ENCODE results near the gene SLC25A47. TPM values are rescaled to one million over a fixed set of nuclear protein-coding genes. Genes with fewer than 3 reads are reported as not detected.

SLC25A47 gene
- polyA plus RNA-seq, 3 donors: not detected

DNA sequence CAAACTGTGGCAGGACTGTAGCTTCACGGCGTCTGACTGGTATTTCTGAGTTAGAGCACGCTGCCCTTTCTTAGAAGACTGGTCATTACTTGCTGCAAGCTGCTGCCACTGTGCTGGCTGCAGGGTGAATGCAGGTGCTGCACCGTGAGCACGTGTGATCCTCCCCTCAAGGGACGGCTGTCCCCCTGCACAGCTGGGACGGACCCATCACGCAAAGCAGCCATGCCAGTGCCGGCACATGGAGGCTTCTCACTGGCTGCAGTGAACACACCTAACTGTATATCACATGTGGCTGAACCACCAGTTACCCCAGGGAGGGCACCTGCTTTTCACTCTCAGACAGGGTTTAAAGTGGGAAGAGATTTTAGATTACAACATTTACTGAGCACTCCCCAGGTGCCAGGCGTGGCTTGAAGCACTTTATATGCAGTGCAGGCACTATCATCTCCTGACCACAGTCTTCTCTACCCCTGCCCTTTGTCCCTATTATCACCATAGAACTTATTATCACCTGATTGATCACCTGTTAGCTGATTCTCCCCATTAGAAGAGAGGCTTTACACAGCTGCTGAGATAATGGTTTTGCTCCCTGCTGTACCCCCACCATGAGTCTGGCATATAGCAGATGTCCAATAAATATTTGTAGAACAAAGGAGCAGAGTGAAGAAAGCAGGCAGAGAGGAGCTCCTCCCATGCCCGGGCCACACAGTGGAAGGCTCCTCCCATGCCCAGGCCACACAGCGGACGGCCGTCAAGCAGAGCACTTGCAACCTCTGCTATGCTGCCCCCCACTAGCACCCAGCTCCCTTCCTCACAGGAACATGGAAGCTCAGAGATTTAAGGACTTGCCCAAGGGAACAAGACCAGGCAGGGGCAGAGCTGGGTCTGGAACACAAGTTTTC, 25.9 kb downstream of the SLC25A47 start:
- H3K27ac ChIP-seq (ENCODE audit: low read depth in 1 of 2, low read length in 2 of 2): no peak overlapping the region
- DNase-seq: no peak
- Mint-ChIP-seq H3K36me3 (peaks cover 78 to 89% of the 10 kb centered on the region in 2 donors), H3K27ac (peak overlapping the region in 3 of 7 donors; percentile 14 to 95 (median 57)), H3K9me3 (peaks cover 0 to 4% (median 0%) of the 10 kb centered on the region in 7 donors), H3K27me3 (ENCODE audit: low read depth in 3 of 3) (no peaks in the 10 kb centered on the region), H3K4me1 (peaks cover 18% of the 10 kb centered on the region), H3K4me3 (no peak overlapping the region)
- H3K79me2 ChIP-seq (ENCODE audit: insufficient read depth, low read length): no peaks in the 10 kb centered on the region
- TF ChIP-seq, protein P1, sequence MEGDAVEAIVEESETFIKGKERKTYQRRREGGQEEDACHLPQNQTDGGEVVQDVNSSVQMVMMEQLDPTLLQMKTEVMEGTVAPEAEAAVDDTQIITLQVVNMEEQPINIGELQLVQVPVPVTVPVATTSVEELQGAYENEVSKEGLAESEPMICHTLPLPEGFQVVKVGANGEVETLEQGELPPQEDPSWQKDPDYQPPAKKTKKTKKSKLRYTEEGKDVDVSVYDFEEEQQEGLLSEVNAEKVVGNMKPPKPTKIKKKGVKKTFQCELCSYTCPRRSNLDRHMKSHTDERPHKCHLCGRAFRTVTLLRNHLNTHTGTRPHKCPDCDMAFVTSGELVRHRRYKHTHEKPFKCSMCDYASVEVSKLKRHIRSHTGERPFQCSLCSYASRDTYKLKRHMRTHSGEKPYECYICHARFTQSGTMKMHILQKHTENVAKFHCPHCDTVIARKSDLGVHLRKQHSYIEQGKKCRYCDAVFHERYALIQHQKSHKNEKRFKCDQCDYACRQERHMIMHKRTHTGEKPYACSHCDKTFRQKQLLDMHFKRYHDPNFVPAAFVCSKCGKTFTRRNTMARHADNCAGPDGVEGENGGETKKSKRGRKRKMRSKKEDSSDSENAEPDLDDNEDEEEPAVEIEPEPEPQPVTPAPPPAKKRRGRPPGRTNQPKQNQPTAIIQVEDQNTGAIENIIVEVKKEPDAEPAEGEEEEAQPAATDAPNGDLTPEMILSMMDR (IDR thresholded peaks at IDR 0.05): no peak
- H4K20me1 ChIP-seq (ENCODE audit: insufficient read depth, low read length): peaks cover 57% of the 10 kb centered on the region
- WGBS (ENCODE audit: insufficient coverage): 96% methylated on average over 11 of the region's 14 CpGs
- H3K4me1 ChIP-seq (ENCODE audit: control insufficient read depth in 1 of 2, insufficient read depth in 2 of 2, low read length in 2 of 2): peaks cover 14 to 15% of the 10 kb centered on the region in 2 donors
- intact Hi-C loops (cut with micrococcal nuclease): no loop called here
- no peak overlapping the region for H3K9ac ChIP-seq (ENCODE audit: insufficient read depth, low read length, poor library complexity, severe bottlenecking)
- H3K9me3 ChIP-seq (replicated peaks in 1 of 2; ENCODE audit: control insufficient read depth in 1 of 2, insufficient read depth in 1 of 2, low read length in 2 of 2): no peaks in the 10 kb centered on the region
- H3K4me3 ChIP-seq (replicated peaks in 1 of 3; ENCODE audit: low read depth in 2 of 3, low read length in 3 of 3): no peak overlapping the region
- no peaks in the 10 kb centered on the region for H3K27me3 ChIP-seq (ENCODE audit: control insufficient read depth in 2 of 2, insufficient read depth in 2 of 2, low read length in 2 of 2)
- no peak overlapping the region for H2AFZ ChIP-seq (ENCODE audit: insufficient read depth, low read depth, low read length, poor library complexity, severe bottlenecking)
- no peak overlapping the region for H3K4me2 ChIP-seq (replicated peaks; ENCODE audit: extremely low read depth, low read length, poor library complexity, severe bottlenecking)
- H3K36me3 ChIP-seq (replicated peaks in 1 of 2; ENCODE audit: control insufficient read depth in 1 of 2, insufficient read depth in 2 of 2, low read length in 2 of 2): peaks cover 77 to 85% of the 10 kb centered on the region in 2 donors

DNA sequence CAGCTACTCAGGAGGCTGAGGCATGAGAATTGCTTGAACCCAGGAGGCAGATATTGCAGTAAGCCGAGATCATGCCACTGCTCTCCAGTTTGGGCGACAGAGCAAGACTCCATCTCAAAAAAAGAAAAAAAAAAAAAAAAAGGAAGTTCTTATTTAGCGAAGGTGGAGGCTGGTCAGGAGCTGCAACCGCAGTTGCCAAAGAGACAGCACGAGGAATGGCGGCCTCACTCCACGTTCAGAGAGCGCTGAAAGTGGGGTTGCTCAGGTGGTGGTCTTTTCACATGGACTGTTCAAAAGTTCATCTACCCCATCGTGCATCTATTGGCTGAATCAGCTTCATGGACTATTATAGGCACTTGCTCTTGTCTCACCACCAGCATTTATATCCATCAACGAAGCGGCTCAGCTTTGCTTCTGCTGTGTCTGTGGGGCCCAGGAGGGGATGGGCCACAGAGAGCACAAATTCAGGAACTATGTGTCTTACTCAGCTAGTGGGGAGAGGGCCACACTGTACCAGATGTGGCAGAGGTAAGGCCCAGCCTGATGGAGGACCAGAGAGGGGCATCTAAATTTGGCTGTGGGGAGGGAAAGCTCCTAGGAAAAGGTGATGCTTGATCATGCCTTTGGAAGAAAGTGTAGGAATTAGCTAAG, 27.3 kb downstream of the SLC25A47 start:
- whole genome bisulfite sequencing (ENCODE audit: insufficient coverage): no CpG with 5 or more reads among the region's 11 CpGs
- peak overlapping the region; percentile 61 for H3K27ac ChIP-seq (ENCODE audit: low read depth in 1 of 2, low read length in 2 of 2)
- no peaks in the 10 kb centered on the region for H3K9me3 ChIP-seq (replicated peaks in 1 of 2; ENCODE audit: control insufficient read depth in 1 of 2, insufficient read depth in 1 of 2, low read length in 2 of 2)
- H3K27me3 ChIP-seq (ENCODE audit: control insufficient read depth in 2 of 2, insufficient read depth in 2 of 2, low read length in 2 of 2): no peaks in the 10 kb centered on the region
- no peaks in the 10 kb centered on the region for H3K79me2 ChIP-seq (ENCODE audit: insufficient read depth, low read length)
- peaks cover 90 to 97% of the 10 kb centered on the region in 2 donors for H3K36me3 Mint-ChIP-seq
- H3K9ac ChIP-seq (ENCODE audit: insufficient read depth, low read length, poor library complexity, severe bottlenecking): no peak overlapping the region
- H3K4me1 ChIP-seq (ENCODE audit: control insufficient read depth in 1 of 2, insufficient read depth in 2 of 2, low read length in 2 of 2): peaks cover 14 to 15% of the 10 kb centered on the region in 2 donors
- peaks cover 70% of the 10 kb centered on the region for H4K20me1 ChIP-seq (ENCODE audit: insufficient read depth, low read length)
- peaks cover 18% of the 10 kb centered on the region for H3K4me1 Mint-ChIP-seq
- no peak overlapping the region for H3K4me2 ChIP-seq (replicated peaks; ENCODE audit: extremely low read depth, low read length, poor library complexity, severe bottlenecking)
- no peaks in the 10 kb centered on the region for H3K27me3 Mint-ChIP-seq (ENCODE audit: low read depth in 3 of 3)
- no peak overlapping the region for H3K4me3 ChIP-seq (replicated peaks in 1 of 3; ENCODE audit: low read depth in 2 of 3, low read length in 3 of 3)
- H3K4me3 Mint-ChIP-seq: peak overlapping the region; percentile 25 to 56
- peak overlapping the region; percentile 80 to 95 (median 86) for H3K27ac Mint-ChIP-seq
- peaks cover 0 to 4% (median 0%) of the 10 kb centered on the region in 7 donors for H3K9me3 Mint-ChIP-seq
- H2AFZ ChIP-seq (ENCODE audit: insufficient read depth, low read depth, low read length, poor library complexity, severe bottlenecking): no peak overlapping the region
- peak in 1 of 3 donors; percentile 25 for DNase-seq
- TF ChIP-seq, protein P1 (IDR thresholded peaks at IDR 0.05): no peak
- H3K36me3 ChIP-seq (replicated peaks in 1 of 2; ENCODE audit: control insufficient read depth in 1 of 2, insufficient read depth in 2 of 2, low read length in 2 of 2): peaks cover 89 to 99% of the 10 kb centered on the region in 2 donors
- intact Hi-C loops (cut with micrococcal nuclease): no loop called here
